Fibroblast of peridontal ligament (primary cell): ENCODE measurements around the gene CARS2.
A peak's percentile ranks its signal among the peaks of the same experiment; 100 is the strongest.
"Not testable (repeated sequence)": the region's sequence is repeated elsewhere in the genome, so short reads cannot be mapped to it uniquely, and the experiment has no call there.

Experiments used
- DNase-seq: peaks from one replicate; pipeline ENCODE4 v3.0.0-alpha.2; 2010; ENCODE audit errors: extremely low read depth

The CARS2 gene, protein sequence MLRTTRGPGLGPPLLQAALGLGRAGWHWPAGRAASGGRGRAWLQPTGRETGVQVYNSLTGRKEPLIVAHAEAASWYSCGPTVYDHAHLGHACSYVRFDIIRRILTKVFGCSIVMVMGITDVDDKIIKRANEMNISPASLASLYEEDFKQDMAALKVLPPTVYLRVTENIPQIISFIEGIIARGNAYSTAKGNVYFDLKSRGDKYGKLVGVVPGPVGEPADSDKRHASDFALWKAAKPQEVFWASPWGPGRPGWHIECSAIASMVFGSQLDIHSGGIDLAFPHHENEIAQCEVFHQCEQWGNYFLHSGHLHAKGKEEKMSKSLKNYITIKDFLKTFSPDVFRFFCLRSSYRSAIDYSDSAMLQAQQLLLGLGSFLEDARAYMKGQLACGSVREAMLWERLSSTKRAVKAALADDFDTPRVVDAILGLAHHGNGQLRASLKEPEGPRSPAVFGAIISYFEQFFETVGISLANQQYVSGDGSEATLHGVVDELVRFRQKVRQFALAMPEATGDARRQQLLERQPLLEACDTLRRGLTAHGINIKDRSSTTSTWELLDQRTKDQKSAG

DNA sequence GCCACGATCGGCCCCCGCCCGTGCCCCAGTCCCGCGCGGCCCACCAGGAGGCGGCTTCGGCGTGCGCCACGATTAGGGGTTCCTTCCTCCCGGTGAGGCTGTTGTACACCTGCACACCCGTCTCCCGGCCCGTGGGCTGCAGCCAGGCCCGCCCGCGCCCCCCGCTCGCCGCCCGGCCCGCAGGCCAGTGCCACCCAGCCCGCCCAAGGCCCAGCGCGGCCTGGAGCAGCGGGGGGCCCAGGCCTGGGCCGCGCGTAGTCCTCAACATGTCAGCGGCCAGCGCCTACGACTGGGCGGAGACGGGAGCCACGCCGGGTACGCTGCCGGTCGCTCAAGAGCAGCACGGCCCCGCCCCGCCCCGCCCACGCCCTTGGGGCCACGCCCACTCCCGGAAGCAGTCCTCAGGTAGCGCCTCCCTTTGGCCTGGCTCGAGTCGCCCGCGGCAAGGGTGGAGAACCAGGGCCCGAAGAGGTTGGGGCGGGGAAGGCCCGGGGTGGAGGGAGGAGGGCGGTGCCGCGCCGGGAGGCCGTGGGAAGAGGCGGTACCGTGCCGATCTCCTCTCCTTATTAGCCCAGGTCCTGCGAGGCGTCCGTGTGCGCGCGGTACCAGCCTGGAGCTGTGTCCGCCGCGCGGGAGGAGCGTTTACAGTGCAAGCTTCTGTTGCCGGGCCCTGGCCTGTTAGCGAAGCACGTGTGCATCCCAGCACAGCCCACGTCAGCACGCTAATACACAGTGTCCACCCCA is at the start of gene CARS2:
CARS2 (minus strand) TSS at position 291 of the 744 bp plus-strand sequence; CDS start at position 268, 23 bp downstream.
- peak; percentile 88 for DNase-seq

DNA sequence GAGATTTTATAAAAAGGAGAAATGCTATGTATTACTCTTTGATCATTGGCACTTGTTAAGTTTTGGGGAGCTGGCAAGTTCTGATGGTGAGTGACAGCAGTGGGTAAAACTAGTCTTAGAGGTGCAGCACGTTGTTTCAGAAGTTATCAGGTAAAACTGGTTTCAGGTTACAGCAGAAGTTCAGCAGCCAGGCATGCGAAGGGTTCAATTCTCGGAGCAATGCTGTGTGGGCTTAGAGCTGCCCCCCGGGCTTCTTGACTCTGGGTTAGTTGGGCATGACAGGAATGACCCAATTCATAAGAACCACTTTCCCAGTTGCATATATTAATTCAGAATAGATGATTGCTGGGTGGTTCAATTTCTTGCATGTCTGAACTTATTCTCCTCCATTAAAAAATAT is 42.4 kb upstream of the CARS2 start:
- no peak for DNase-seq

DNA sequence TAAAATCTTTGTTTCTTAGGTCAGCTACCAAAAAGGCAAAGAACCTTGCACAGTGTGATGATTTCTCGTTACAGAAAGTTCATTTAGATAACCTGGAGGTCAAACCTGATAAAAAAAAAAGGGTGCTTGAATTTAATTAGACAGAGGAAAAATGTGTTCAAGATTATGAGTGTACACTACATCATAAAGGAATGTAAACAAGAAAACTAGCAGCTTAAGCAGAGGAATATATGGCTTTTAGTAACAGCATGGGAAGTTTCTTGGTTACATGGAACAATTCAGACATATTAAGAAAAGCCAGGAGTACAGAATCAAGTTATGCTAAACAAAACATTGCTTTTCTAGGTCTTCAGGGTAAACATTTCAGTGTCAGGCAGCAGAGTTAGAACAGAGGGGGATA is 40.5 kb upstream of the CARS2 start:
- peak; percentile 25 for DNase-seq

DNA sequence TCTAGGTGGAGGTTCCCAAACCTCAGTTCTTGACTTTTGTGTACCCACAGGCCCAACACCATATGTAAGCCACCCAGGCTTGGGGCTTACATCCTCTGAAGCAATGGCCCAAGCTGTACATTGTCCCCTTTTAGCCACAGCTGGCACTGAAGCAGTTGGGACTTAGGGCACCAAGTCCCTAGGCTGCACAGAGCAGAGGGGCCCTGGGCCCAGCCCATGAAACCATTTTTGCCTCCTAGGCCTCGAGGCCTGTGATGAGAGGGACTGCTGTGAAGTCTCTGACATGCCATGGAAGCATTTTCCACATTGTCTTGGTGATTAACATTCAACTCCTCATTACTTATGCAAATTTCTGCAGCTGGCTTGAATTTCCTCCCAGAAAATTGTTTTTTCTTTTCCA is 37.8 kb upstream of the CARS2 start:
- DNase-seq = no peak

DNA sequence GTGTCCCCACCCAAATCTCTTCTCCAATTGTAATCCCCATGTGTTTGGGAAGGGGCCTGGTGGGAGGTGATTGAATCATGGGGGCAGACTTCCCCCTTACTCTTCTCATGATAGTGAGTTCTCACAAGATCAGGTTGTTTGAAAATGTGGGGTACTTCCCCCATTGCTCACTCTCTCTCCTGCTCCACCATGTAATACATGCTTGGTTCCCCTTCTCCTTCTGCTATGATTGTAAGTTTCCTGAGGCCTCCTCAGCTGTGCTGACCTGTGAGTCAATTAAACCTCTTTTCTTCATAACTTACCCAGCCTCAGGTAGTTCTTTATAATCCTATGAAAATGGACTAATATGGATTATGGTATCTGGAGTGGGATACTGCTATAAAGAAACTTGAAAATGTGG is 31.6 kb upstream of the CARS2 start:
- DNase-seq = no peak

DNA sequence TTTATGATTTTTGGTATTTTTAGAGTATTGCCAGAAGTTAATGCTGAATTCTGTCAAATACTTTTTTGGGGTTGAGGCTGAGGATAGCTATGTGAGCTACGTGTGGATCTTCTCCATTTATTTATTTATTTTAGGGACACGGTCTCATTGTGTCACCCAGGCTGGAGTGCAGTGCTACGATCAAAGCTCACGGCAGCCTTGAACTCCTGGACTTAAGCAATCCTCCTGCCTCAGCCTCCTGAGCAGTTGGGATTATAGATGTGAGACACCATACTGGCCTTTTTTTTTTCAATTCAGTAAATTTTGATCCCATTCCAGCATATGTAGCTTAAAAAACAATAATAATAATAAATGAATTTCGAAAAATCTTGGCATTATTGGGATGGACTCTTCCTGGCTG is 28.6 kb upstream of the CARS2 start:
- no peak for DNase-seq

DNA sequence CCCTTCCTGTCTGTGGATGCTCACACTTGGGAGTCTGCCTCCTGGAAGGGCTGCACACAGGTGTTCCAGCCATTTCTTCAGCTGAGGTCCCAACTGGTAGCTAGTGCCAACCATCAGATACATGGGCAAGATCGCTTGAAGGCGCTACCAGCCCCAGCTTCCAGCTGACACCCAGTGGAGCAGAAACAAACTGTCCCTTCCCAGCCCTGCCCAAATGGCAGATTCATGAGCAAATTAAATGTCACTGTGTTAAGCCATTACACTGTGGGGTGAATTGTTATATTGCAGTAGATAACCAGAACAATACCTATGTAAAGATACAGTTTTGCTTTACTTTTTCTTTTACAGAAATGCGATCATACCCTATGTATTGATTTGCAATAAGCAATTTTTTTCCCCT is 25.2 kb upstream of the CARS2 start:
- DNase-seq = no peak

DNA sequence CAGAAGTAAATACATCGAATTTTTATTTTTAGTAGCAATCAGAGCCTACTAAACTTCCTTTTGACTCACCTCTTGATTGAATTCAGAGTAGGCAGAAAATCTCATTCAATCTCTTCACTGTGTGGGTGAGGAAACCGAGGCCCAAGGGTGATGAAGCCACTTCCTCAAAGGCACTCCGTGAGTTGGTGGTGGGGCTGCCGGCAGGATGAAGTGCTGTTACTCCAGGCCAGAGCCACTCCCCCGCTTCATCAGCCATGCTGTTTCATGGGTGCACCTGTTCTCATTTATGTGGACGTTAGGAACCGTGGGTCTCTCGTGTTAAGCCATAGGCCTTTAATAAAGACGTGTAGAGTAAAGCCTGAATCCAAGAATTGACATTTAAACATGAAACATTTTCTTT is 20.8 kb upstream of the CARS2 start:
- DNase-seq = no peak

DNA sequence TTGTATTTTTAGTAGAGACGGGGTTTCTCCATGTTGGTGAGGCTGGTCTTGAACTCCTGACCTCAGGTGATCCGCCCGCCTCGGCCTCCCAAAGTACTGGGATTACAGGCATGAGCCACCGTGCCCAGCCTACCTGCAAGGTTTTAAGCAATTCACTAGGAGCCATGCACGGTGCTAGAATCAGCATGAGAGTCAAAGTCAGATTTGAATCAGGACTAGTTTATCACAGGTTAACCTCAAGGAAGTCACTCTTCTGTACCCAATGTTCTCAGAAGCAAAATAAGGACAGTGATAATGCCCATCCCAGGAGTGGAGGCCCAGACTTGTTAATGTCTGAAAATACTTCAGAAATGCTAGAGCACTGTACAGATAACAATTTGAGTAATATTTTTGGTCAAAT is 20.2 kb upstream of the CARS2 start:
- DNase-seq = not testable (repeated sequence)

DNA sequence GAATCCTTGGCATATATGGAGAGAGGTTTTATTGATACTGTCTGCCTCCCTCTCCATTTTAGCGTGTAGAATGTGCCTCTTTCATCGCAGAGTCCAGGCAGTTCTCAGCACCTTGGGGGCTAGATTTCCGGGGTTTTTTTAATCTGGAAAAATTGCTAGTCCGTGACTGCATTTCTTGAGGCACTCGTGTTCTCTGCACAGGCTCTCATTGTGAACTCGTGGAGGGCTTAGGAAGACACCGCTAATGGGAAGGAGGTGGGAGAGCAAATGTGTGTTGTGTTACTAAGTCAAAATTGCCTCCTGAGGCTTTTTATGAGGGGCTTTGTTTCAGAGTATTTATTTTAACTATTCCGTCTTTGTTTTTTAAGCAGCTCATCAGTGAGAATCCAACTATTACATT is 17.7 kb upstream of the CARS2 start:
- no peak for DNase-seq

DNA sequence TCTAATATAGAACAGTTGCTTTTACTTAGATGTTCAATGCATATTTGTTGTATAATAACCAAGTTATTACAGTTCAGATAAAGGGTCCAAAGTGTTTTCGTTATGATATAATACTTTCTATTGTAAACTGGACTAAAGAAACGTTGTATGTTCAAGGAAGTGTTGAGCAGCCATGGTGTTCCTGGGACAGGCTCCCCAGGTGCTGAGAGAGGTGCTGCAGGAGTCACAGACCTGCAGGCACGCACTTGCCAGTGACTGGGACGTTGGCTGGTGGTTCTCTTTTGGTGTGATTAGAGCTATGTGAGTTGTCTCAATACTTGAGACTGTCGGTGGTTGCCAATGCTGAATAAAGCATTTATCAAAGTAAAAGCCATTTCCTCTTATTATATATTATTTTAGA is 17.1 kb upstream of the CARS2 start:
- DNase-seq = no peak

DNA sequence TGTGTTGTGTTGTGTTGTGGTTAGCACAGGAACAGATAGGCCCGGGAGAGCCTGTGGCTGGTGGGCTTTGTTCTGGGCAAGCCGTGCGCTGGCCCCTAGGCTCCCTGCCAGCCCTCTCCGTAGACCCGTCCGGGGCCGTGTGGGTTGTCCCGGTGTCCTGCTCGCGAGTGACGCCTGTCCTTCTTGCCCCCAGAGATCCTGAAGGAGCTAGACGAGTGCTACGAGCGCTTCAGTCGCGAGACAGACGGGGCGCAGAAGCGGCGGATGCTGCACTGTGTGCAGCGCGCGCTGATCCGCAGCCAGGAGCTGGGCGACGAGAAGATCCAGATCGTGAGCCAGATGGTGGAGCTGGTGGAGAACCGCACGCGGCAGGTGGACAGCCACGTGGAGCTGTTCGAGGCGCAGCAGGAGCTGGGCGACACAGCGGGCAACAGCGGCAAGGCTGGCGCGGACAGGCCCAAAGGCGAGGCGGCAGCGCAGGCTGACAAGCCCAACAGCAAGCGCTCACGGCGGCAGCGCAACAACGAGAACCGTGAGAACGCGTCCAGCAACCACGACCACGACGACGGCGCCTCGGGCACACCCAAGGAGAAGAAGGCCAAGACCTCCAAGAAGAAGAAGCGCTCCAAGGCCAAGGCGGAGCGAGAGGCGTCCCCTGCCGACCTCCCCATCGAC is 13.3 kb upstream of the CARS2 start:
- DNase-seq = no peak

DNA sequence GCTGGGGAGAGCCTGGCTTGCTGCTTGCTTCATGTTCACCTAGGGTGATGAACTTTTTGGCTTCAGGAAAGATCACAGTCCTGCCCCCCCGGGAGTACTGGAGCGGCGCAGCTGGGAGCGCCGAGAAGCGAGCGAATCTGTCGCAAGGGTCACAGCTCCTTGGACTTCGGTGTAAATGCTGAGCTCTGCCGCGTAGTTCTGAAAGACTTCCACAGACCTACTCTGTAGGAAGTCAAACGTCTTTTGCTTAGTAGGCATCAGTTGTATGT is 10.3 kb upstream of the CARS2 start:
- DNase-seq = peak; percentile 23

DNA sequence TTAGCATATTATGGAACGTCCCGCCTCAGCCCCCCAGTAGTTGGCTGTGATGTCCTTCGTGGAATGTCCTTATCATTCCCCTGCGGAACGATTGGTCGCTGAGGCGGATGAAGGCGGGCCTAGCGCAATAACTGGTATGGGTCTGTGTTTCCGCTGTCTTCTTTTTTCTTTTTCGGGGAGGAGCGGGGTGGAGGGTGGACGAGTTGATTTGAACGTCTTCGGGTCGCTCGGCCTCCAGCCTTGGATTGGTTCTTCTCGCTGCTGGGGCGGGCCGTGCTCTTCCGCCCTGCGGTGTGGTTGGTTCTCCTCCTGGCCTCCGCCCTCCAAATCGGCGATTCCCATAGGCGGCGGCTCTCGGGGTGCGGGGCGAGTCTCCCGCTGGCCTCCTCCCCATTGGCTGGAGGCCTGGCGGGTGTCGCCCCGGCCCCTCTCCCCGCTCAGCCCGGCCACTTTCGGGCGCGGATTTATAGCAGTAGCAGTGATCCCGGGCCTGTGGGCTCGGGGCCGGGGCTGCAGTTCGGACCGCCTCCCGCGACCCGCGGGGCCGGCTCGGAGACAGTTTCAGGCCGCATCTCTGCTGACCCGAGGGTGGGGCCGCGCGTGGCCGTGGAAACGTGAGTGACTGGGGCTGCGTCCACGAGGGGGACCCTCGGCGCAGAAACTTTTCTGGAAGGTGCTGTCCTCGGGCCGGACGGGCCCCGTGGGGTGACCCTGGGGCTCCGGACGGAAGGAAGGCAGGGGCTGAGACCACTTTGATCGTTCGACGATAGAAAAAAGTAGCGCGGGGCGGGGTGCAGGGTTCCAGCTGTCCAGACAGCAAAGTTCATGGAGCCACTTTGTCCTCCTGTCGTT is 9.7 kb upstream of the CARS2 start:
- peak; percentile 100 for DNase-seq

DNA sequence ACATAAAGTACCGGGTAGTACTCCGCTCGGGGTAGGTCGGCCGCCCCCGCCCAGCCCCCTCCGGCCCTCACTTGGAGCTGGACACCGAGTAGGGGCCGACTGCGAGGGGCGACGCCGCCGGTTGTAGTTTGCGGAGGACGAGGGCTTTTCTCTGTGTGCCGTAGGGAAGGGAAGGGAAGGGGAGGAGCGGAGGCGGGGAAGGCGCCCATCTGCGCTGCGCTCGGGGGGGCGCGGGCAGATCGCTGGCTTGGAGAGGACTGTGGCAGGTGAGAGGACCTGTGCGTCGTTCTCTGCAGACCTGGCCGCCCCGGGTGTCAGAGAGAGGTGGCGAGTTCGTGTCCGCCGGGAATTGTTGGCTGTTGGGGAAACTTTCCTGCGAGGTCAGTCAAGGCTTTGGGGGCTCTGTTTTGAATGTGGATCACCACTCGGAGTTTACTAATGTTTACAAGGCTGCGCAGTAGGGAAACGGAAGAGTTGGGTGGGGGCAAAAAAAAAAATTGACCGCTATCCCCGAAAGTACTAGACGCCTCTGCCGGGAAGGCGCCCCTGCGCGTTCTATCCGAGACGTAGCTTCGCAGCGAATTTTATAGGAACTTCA is 9.0 kb upstream of the CARS2 start:
- peak; percentile 31 for DNase-seq

DNA sequence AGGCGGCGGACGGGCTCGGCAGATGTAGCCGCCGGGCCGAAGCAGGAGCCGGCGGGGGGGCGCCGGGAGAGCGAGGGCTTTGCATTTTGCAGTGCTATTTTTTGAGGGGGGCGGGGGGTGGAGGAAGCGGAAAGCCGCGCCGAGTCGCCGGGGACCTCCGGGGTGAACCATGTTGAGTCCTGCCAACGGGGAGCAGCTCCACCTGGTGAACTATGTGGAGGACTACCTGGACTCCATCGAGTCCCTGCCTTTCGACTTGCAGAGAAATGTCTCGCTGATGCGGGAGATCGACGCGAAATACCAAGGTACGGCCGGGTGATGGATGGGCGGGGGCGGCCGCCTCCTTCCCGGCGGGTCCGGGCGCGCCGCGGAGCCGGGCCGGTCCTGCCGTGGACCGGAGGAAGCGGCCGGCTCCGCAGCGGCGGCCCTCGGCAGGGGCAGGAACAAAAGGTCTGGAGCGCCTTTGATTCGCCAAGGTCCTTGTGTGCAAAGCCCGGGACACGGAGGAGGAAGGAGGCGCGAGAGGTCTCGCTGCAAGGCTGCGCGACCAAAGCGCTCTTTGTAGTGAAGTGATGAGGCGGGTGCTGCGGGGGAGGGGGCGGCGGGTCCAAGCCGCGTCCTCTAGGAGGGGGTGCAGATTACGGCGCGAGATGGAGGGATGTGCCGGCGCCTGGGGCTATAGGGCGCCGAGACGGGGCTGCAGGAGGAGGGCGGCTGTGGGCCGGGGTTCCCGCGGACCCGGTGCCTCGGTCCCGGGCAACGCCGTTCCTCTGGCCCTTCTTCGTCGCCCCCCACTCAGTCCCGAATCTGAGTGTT is 8.3 kb upstream of the CARS2 start:
- DNase-seq = peak; percentile 19

DNA sequence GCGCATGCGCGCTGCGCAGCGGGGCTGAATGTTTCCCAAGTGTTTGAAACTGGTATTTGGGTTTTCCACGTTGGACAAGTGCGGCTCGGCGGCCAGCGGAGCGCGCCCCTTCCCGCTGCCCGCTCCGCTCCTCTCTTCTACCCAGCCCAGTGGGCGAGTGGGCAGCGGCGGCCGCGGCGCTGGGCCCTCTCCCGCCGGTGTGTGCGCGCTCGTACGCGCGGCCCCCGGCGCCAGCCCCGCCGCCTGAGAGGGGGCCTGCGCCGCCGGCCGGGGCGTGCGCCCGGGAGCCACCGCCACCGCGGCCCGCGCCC is 7.7 kb upstream of the CARS2 start, which contains the start of gene ING1:
ING1 (plus strand) TSS at position 59 of the 311 bp plus-strand sequence. CDS start 450 bp downstream, outside the sequence.
- no peak for DNase-seq

DNA sequence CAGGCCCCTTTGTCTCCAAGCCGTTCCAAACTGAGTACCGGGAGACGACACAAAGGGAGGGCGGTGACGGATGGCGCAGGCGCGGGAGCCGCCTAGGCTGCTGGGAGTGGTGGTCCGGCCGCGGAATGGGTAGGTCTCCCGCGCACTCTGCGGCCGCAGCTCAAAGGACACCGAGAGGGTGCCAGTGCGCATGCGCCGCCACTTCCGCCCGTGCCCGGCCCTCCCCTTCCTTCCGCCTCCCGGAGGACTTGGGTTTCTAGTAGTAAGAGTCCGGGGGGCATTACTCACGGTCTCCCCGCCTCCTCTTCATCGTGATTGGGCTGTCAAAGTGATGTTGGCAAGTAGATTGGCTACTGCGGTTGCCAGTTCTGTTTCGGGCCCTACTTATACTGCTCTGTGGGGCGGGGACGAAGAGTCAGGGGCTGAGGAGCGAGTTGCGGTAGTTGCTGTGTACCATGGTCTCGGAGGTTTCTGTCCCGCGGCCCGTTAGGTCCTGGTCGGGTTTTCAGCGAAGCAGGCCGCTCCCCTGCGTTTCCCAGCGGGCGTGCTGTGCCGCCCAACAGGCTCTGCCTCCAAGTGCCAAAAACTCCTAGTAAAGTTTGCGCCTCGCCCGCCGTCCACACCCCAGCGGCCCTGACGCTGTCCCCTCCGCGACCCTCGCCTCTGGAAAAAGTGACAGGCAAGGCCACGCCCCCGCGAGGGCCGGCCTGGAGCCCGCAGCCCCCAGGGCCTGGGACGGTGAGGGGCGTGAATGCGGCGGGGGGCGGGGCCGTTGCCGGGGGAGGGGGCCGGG is 7.1 kb upstream of the CARS2 start:
- peak; percentile 100 for DNase-seq

DNA sequence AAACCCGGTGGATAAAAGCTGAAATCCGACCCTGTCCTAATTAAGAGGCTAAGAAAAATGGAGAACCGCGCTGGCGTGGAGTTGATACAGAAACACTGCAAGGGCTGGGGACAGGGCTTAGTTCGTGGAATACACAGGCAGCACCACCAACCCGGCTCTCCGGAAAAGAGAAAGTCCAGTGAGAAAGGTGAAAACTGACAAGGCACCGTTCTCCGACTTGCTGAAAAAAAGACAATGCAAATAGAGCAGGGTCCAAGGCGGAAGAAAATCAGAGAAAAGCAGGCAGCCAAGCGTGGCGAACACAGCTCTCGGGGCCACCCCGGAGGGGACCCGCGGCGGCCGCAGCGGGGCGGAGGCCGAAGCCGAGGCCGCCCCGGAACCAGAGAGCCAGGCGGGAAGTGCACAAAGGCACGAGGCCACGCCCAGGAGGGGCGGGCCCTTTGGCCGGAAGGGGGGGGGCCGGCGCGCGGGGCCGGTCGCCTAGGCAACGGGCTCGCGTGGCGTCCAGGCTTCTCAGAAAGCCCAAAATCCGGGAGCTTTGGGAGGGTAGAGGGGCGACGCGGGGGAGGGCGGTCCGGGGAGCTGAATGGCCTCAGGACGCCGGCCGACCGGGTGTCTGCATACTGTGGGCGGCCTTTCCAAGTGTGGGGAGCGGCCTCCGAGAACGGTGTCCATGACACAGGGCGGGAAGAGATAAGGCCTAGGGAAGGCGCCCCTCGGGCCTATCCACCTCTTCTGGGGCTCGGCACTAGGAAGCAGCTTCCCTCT is 6.3 kb upstream of the CARS2 start:
- peak; percentile 73 for DNase-seq
